Stomach smooth muscle (tissue), 2 donors: ENCODE data around the gene GLS.

Experiments
- H3K27ac ChIP-seq: one replicate; pipeline ENCODE4 v1.7.0; 2013; ENCODE audit warnings: mild to moderate bottlenecking, low read length, inconsistent platforms
- H3K27me3 ChIP-seq, 2 donors: one replicate each; pipeline ENCODE4 v1.7.0; 2013; ENCODE audit warnings: low read length in 2 of 2; ENCODE audit not compliant: insufficient read depth in 2 of 2, control insufficient read depth in 1 of 2
- H3K36me3 ChIP-seq, 2 donors: one replicate each; pipeline ENCODE4 v1.7.0; 2013; ENCODE audit warnings: low read length in 2 of 2; ENCODE audit not compliant: control insufficient read depth in 2 of 2, insufficient read depth in 2 of 2
- H3K4me1 ChIP-seq: one replicate; pipeline ENCODE4 v1.7.0; 2013; ENCODE audit warnings: low read length; ENCODE audit not compliant: control insufficient read depth, insufficient read depth
- H3K4me3 ChIP-seq, 2 donors: one replicate each; pipeline ENCODE4 v1.7.0; 2013; ENCODE audit warnings: low read length in 2 of 2
- H3K9ac ChIP-seq, 2 donors: one replicate each; pipeline ENCODE4 v1.7.0; 2013; ENCODE audit warnings: low read length in 2 of 2, mild to moderate bottlenecking in 1 of 2
- H3K9me3 ChIP-seq, 2 donors: one replicate each; pipeline ENCODE4 v1.7.0; 2013; ENCODE audit warnings: low read length in 2 of 2; ENCODE audit not compliant: control insufficient read depth in 2 of 2
- donor health status: healthy.
- donor health status: Pancreatic carcinoma.

Gene GLS

DNA sequence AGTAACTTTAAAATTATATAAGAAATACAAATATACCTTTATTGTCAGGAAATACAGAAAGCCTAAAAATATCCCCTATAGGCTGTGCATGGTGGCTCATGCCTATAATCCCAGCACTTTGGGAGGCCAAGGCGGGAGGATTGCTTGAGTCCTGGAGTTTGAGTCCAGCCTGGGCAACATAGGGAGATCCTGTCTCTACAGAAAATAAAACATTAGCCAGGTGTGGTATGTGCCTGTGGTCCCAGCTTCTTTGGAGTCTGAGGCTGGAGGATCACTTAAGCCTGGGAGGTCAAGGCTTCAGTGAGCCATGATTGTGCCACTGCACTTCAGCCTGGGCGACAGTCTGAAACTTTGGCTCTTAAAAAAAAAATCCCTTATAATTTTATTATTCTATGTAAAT is 29.1 kb downstream of the GLS start:
- no peak overlapping the region for H3K9ac ChIP-seq
- no peak overlapping the region for H3K27ac ChIP-seq

GRCh38 chr2:190910341-190911136 is 29.9 kb downstream of the GLS start:
- no peak overlapping the region for H3K27ac ChIP-seq
- no peaks in the 10 kb centered on the region for H3K4me1 ChIP-seq
- H3K36me3 ChIP-seq: no peaks in the 10 kb centered on the region
- H3K4me3 ChIP-seq: no peak overlapping the region
- H3K9ac ChIP-seq: no peak overlapping the region
- H3K9me3 ChIP-seq: no peaks in the 10 kb centered on the region
- no peaks in the 10 kb centered on the region for H3K27me3 ChIP-seq

More for the DNA sequence above, 29.1 kb downstream of the GLS start:
- Histone ChIP-seq H3K4me3 (no peak overlapping the region), H3K9me3 (no peaks in the 10 kb centered on the region), H3K4me1 (no peaks in the 10 kb centered on the region), H3K36me3 (no peaks in the 10 kb centered on the region), H3K27me3 (no peaks in the 10 kb centered on the region)

DNA sequence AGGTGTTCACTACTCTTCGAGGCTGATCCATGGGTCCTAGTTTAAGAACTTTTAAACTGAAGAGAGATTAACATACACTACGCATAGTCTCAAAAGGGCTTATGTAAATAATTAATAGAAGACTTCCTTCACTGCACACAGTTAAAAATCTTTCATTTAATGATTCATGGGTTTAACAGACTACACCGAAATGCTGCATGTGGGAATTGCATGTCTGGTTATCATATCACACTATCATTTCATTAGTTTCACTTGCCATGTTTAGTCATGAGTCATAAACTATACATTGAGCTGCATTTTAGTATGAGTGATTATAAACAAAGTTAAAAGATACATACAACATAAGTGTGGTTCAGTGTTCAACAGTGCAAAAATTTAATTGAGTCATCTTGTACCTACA is 31.2 kb downstream of the GLS start:
- no peak overlapping the region for H3K27ac ChIP-seq

DNA sequence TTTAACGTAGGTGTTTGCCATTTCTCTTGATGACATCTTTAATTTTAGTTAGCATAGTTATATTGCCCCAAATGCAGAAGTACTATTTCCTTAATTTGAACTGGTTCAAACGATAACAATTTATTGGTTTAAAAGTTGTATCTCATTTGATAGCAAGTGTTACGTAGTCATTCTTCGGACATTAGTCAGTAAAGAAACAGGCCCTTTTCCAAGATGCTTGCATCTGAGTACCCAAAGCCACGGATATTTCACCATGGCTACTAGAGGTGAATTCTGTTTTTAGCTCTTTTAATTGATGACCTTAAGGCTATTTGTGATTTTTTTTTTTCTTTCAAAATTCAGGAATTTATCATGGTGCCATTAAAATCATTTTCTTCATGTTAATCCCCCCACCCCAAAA is 32.1 kb downstream of the GLS start:
- Histone ChIP-seq H3K4me1 (no peaks in the 10 kb centered on the region), H3K27me3 (no peaks in the 10 kb centered on the region), H3K9me3 (no peaks in the 10 kb centered on the region), H3K9ac (no peak overlapping the region), H3K36me3 (peaks cover 0 to 3% of the 10 kb centered on the region in 2 donors), H3K4me3 (no peak overlapping the region), H3K27ac (no peak overlapping the region)

More for the DNA sequence above, 31.2 kb downstream of the GLS start:
- H3K36me3 ChIP-seq: no peaks in the 10 kb centered on the region
- no peak overlapping the region for H3K9ac ChIP-seq
- H3K9me3 ChIP-seq: no peaks in the 10 kb centered on the region
- no peak overlapping the region for H3K4me3 ChIP-seq
- H3K27me3 ChIP-seq: no peaks in the 10 kb centered on the region
- H3K4me1 ChIP-seq: no peaks in the 10 kb centered on the region

DNA sequence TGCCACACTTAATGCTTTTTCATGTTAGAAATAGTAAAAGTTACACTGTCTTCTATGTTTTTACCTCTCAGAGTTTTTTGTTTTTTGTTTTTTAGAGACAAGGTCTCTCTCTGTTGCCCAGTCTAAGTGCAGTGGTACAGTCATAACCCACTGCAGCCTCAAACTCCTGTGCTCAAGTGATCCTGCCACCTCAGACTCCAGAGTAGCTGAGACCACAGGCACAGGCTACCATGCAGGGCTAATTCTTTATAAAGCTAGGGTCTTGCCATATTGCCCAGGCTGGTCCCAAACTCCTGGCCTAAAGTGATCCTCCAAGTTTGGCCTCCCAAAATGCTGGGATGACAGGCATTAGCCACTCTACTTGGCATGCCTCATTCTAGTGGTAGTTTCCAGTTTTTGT is 33.1 kb downstream of the GLS start:
- peaks cover 0 to 3% of the 10 kb centered on the region in 2 donors for H3K36me3 ChIP-seq
- H3K27ac ChIP-seq: no peak overlapping the region
- no peak overlapping the region for H3K9ac ChIP-seq
- no peaks in the 10 kb centered on the region for H3K4me1 ChIP-seq
- no peak overlapping the region for H3K4me3 ChIP-seq
- no peaks in the 10 kb centered on the region for H3K9me3 ChIP-seq
- no peaks in the 10 kb centered on the region for H3K27me3 ChIP-seq

DNA sequence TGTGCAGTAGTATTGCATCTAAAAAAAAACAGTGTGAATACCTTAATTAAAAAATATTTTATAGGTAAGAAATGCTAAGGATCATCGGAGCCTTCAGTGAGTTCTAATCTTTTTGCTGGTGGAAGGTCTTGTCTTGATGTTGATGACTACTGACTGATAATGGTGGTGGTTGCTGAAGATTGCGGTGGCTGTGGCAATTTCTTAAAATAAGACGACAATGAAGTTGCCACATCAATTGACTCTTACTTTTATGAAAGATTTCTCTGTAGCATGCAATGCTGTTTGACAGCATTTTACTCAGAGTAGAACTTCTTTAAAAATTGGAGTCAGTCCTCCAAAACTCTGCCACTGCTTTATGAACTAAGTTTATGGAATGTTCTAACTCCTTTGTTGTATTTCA is 36.2 kb downstream of the GLS start:
- no peaks in the 10 kb centered on the region for H3K4me1 ChIP-seq
- H3K27me3 ChIP-seq: no peaks in the 10 kb centered on the region
- H3K4me3 ChIP-seq: no peak overlapping the region
- H3K9ac ChIP-seq: no peak overlapping the region
- peaks cover 0 to 3% of the 10 kb centered on the region in 2 donors for H3K36me3 ChIP-seq
- no peak overlapping the region for H3K27ac ChIP-seq
- H3K9me3 ChIP-seq: no peaks in the 10 kb centered on the region

- peaks cover 0 to 22% of the 10 kb centered on the region in 2 donors for H3K36me3 ChIP-seq
- no peak overlapping the region for H3K9ac ChIP-seq
- H3K4me3 ChIP-seq: no peak overlapping the region
- H3K27ac ChIP-seq: no peak overlapping the region
- H3K9me3 ChIP-seq: no peaks in the 10 kb centered on the region
- no peaks in the 10 kb centered on the region for H3K4me1 ChIP-seq
- H3K27me3 ChIP-seq: no peaks in the 10 kb centered on the region
These were observed 39.5 kb downstream of the GLS start for GRCh38 chr2:190920085-190920484.

GRCh38 chr2:190922376-190922775 is 41.8 kb downstream of the GLS start:
- peaks cover 0 to 18% of the 10 kb centered on the region in 2 donors for H3K36me3 ChIP-seq
- no peak overlapping the region for H3K4me3 ChIP-seq
- no peaks in the 10 kb centered on the region for H3K4me1 ChIP-seq
- no peaks in the 10 kb centered on the region for H3K9me3 ChIP-seq
- no peak overlapping the region for H3K9ac ChIP-seq
- H3K27me3 ChIP-seq: no peaks in the 10 kb centered on the region
- H3K27ac ChIP-seq: no peak overlapping the region

- H3K27ac ChIP-seq: no peak overlapping the region
- H3K9ac ChIP-seq: no peak overlapping the region
- H3K9me3 ChIP-seq: no peaks in the 10 kb centered on the region
- H3K27me3 ChIP-seq: no peaks in the 10 kb centered on the region
- H3K4me3 ChIP-seq: no peak overlapping the region
- H3K4me1 ChIP-seq: no peaks in the 10 kb centered on the region
- peaks cover 0 to 21% of the 10 kb centered on the region in 2 donors for H3K36me3 ChIP-seq
These were observed 46.7 kb downstream of the GLS start for GRCh38 chr2:190927301-190927700.

DNA sequence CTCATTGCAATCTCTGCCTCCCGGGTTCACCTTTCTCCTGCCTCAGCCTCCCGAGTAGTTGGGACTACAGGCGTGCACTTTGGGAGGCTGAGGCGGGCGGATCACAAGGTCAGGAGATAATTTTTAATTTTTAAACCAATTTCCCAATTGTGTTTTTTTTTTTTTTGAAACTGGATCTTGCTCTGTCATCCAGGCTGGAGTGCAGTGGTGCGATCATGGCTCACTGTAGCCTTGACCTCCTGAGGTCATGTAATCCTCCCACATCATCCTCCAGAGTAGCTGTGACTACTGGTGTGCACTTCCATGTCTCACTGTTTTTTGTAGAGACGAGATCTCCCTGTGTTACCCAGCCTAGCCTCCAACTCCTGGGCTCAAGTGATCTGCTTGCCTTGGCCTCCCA is 49.3 kb downstream of the GLS start:
- Histone ChIP-seq H3K36me3 (peaks cover 0 to 5% of the 10 kb centered on the region in 2 donors), H3K4me1 (no peaks in the 10 kb centered on the region), H3K9ac (no peak overlapping the region), H3K9me3 (no peaks in the 10 kb centered on the region), H3K27me3 (no peaks in the 10 kb centered on the region), H3K4me3 (no peak overlapping the region), H3K27ac (no peak overlapping the region)

DNA sequence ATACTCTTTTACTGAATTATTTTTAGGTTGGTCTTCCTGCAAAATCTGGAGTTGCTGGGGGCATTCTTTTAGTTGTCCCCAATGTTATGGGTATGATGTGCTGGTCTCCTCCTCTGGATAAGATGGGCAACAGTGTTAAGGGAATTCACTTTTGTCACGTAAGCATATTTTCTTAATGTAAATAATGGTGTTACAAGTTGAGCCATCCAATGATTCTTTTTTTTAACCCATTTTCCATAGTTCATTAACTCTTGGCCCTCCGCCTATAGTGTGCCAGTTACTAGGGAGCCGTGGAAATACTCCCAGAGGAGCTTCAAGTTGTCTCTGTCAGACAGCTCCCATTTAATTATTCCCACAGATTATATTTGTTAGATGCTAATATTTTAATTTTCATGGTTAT is 49.8 kb downstream of the GLS start:
- no peak overlapping the region for H3K9ac ChIP-seq
- H3K36me3 ChIP-seq: peaks cover 0 to 5% of the 10 kb centered on the region in 2 donors
- H3K27ac ChIP-seq: no peak overlapping the region
- H3K27me3 ChIP-seq: no peaks in the 10 kb centered on the region
- no peak overlapping the region for H3K4me3 ChIP-seq
- H3K4me1 ChIP-seq: no peaks in the 10 kb centered on the region
- no peaks in the 10 kb centered on the region for H3K9me3 ChIP-seq
